K562 (cell line): Measurements from ENCODE around the gene TNNT1.

Experiments
- CBX5 ChIP-seq: IDR thresholded peaks from 2 replicates; pipeline ENCODE4 v1.6.1; 2014; ENCODE audit warnings: low read depth, borderline replicate concordance
- CHCHD3 ChIP-seq: fragments of 250-450 bp; sonication (Bioruptor Pico); IDR thresholded peaks from 2 replicates; pipeline ENCODE4 v2.1.2; 2022; ENCODE audit warnings: mild to moderate bottlenecking
- DMBX1 ChIP-seq: fragments of 250-450 bp; sonication (Bioruptor Pico); IDR thresholded peaks from 2 replicates; pipeline ENCODE4 v1.8.0; 2022; ENCODE audit warnings: inconsistent platforms, mild to moderate bottlenecking, moderate library complexity, borderline replicate concordance
- EZH2 ChIP-seq: IDR thresholded peaks from 2 replicates; pipeline ENCODE4 v1.6.1; 2012; ENCODE audit warnings: low read depth, mild to moderate bottlenecking, inconsistent platforms, low read length, borderline replicate concordance
- FOXJ3 ChIP-seq: sonication (generic); formaldehyde crosslinking; IDR thresholded peaks from 2 replicates; pipeline ENCODE4 v1.4.0; 2020; ENCODE audit warnings: mild to moderate bottlenecking, missing genetic modification reagents
- JUNB ChIP-seq: fragments of 450-650 bp; formaldehyde crosslinking; conservative IDR thresholded peaks from 2 replicates; pipeline ENCODE4 v1.4.0; 2020; ENCODE audit warnings: mild to moderate bottlenecking
- MTA2 ChIP-seq: fragments of 450-650 bp; IDR thresholded peaks from 2 replicates; pipeline ENCODE4 v1.6.1; 2016; ENCODE audit warnings: low read depth
- RFX1 ChIP-seq: fragments of 450-650 bp; IDR thresholded peaks from 2 replicates; pipeline ENCODE4 v1.6.1; 2016; ENCODE audit warnings: mild to moderate bottlenecking, moderate library complexity
- SMARCC2 ChIP-seq: fragments of 450-650 bp; IDR thresholded peaks from 2 replicates; pipeline ENCODE4 v1.6.1; 2017; ENCODE audit warnings: antibody characterized with exemption, moderate library complexity, mild to moderate bottlenecking, low read depth
- TAF1 ChIP-seq: IDR thresholded peaks from 2 replicates; pipeline ENCODE4 v1.6.1; 2011; ENCODE audit warnings: mild to moderate bottlenecking, low read length, moderate library complexity; ENCODE audit not compliant: insufficient read depth, control insufficient read depth, severe bottlenecking; ENCODE audit errors: extremely low read depth
- TRIM28 ChIP-seq: fragments of 450-650 bp; IDR thresholded peaks from 2 replicates; pipeline ENCODE4 v1.6.1; 2017
- TF ChIP-seq, protein P1 (sequence below): fragments of 250-450 bp; sonication (Bioruptor Pico); IDR thresholded peaks from 2 replicates; pipeline ENCODE4 v1.4.0; 2020; ENCODE audit warnings: borderline replicate concordance
- TF ChIP-seq, protein P2 (sequence below): fragments of 450-650 bp; formaldehyde crosslinking; IDR thresholded peaks from 2 replicates; pipeline ENCODE4 v1.4.0; 2020; ENCODE audit warnings: mild to moderate bottlenecking, moderate library complexity
- TF ChIP-seq, protein P3 (sequence below): fragments of 250-450 bp; sonication (Bioruptor Pico); IDR thresholded peaks from 2 replicates; pipeline ENCODE4 v1.8.0; 2022; ENCODE audit warnings: moderate library complexity, mild to moderate bottlenecking, inconsistent platforms

DNA sequence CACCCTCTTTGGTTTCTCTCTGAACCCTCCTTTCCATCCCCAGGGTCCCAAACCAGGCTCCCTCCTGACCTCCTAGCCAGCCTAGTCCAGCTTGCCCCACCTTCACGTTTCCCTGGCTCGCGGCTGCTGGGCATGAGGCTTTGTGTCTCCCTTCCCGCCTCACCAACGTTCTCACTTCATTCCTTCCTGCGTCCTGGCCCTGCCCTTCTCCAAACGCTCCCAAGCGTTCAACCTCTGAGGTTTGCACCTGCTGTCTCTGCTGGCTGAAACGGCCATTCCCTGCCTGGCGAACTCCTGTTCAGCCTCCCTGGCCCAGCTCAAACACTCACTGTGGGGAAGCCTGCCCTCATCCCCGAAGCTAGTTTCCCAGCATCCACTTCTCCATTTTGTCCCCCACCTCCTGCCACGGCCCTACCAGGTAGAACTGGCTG, 61.0 kb downstream of the TNNT1 start:
- TF ChIP-seq EZH2 = no peak
- TF ChIP-seq, protein P1, sequence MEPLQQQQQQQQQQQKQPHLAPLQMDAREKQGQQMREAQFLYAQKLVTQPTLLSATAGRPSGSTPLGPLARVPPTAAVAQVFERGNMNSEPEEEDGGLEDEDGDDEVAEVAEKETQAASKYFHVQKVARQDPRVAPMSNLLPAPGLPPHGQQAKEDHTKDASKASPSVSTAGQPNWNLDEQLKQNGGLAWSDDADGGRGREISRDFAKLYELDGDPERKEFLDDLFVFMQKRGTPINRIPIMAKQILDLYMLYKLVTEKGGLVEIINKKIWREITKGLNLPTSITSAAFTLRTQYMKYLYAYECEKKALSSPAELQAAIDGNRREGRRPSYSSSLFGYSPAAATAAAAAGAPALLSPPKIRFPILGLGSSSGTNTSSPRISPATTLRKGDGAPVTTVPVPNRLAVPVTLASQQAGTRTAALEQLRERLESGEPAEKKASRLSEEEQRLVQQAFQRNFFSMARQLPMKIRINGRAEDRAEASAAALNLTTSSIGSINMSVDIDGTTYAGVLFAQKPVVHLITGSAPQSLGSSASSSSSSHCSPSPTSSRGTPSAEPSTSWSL = no peak
- no peak for TF ChIP-seq CBX5
- TF ChIP-seq, protein P2, sequence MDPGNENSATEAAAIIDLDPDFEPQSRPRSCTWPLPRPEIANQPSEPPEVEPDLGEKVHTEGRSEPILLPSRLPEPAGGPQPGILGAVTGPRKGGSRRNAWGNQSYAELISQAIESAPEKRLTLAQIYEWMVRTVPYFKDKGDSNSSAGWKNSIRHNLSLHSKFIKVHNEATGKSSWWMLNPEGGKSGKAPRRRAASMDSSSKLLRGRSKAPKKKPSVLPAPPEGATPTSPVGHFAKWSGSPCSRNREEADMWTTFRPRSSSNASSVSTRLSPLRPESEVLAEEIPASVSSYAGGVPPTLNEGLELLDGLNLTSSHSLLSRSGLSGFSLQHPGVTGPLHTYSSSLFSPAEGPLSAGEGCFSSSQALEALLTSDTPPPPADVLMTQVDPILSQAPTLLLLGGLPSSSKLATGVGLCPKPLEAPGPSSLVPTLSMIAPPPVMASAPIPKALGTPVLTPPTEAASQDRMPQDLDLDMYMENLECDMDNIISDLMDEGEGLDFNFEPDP (CRISPR knock-in tag) = no peak
- TF ChIP-seq, protein P3, sequence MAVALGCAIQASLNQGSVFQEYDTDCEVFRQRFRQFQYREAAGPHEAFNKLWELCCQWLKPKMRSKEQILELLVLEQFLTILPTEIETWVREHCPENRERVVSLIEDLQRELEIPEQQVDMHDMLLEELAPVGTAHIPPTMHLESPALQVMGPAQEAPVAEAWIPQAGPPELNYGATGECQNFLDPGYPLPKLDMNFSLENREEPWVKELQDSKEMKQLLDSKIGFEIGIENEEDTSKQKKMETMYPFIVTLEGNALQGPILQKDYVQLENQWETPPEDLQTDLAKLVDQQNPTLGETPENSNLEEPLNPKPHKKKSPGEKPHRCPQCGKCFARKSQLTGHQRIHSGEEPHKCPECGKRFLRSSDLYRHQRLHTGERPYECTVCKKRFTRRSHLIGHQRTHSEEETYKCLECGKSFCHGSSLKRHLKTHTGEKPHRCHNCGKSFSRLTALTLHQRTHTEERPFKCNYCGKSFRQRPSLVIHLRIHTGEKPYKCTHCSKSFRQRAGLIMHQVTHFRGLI (CRISPR knock-in tag) = no peak
- TF ChIP-seq TAF1 = no peak
- no peak for TF ChIP-seq DMBX1 (CRISPR knock-in tag)
- TF ChIP-seq CHCHD3 = no peak
- TF ChIP-seq RFX1 = no peak
- no peak for TF ChIP-seq MTA2
- no peak for TF ChIP-seq JUNB
- TF ChIP-seq FOXJ3 = no peak
- no peak for TF ChIP-seq SMARCC2
- no peak for TF ChIP-seq TRIM28
